ENCODE results near the gene CACNA1I. TPM values are rescaled to one million over a fixed set of nuclear protein-coding genes. Genes with fewer than 3 reads are reported as not detected.

CACNA1I gene
- polyA plus RNA-seq, 3 donors: 0.01 to 0.31 (median 0.04) TPM

DNA sequence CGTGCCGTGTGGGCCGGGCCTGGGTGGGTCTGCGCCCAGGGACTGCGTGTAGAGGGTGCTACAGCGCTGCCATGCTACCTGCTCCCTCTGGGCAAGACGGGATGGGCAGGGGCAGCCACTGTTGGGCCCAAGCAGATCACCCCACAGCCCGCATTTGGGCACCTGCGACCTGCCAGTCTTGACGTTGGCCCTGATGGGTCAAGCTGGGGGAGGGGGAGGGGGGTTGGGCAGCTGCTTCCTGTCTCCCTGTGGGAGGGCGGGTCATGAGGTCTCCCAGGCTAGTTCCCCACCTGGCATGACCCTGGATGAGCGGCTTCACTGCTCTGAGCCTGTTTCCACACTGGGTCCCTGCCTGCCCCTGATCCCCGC, 35.2 kb upstream of the CACNA1I start:
- no peak for DNase-seq (ENCODE audit: low read depth in 3 of 3, low spot score in 2 of 3)

- no peak for DNase-seq (ENCODE audit: low read depth in 3 of 3, low spot score in 2 of 3)
These were observed 34.6 kb upstream of the CACNA1I start for GRCh38 chr22:39535831-39536449.

- DNase-seq (ENCODE audit: low read depth in 3 of 3, low spot score in 2 of 3): no peak
These were observed 33.8 kb upstream of the CACNA1I start for GRCh38 chr22:39536711-39537110.

GRCh38 chr22:39537975-39538374, 32.6 kb upstream of the CACNA1I start:
- no peak for DNase-seq (ENCODE audit: low read depth in 3 of 3, low spot score in 2 of 3)

DNA sequence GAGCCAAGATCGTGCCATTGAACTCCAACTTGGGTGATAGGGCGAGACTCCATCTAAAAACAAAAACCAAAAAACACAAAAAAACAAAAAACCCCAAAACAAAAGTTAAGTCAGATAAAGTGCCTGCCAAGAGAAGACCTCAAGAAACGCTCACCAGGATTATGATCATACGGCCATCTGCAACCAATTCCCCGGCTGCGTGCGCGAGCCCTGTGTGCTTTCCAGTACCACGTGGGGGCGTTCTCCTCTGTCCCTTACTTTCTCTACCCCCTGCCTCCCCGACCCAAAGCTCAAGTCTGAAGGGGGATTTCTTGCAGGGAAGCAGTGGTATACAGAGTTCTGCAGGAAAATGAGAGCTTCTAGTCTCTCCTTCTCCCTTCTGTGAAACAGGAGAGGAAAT, 27.5 kb upstream of the CACNA1I start:
- no peak for DNase-seq (ENCODE audit: low read depth in 3 of 3, low spot score in 2 of 3)

DNA sequence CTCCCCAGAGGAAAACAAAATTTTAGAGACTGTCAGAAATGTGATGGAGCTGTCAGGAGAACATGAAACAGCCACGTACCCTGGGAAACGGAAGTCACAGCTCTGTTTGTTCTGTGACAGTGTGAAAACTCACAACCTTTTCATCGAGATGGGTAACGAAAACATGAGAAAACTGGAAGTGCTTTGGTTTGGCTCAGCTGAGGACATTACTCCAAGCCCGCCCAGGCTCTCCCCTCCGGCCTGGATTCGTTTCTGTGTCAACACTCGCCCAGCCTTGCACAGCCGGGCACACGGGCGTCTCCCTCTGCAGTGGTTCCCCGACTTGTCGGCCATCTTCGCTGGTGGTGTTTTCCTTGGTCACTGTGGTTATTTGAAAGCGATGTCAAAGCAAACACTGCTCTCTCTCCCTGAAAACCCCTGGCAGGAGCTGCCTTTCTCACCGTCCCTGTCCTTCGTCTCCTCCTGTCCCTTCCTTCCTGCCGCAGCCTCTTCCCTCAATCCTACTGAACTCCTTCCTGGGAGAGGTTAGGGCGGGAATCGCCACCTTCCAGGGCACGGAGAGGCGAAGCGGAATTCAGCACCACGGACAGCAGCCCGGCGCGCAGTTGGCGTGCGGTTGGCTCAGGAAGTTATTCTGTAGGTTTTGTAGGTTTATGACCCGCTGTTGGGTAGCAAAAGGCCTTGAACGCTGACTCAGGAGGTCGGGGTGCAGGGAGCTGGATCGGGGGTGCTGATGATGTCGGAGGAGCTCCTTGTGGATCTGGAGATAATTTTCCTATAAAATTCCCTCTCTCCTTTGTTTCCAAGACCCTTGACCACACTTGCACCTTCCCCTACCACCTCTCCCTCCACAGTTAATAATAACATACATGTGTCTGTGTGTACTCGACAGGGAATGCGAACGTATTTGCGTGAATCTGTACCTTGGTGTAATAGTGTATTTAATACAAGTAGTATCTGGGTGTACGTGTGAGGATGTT, 24.9 kb upstream of the CACNA1I start:
- peak in 1 of 3 donors; percentile 65 for DNase-seq (ENCODE audit: low read depth in 3 of 3, low spot score in 2 of 3)

DNA sequence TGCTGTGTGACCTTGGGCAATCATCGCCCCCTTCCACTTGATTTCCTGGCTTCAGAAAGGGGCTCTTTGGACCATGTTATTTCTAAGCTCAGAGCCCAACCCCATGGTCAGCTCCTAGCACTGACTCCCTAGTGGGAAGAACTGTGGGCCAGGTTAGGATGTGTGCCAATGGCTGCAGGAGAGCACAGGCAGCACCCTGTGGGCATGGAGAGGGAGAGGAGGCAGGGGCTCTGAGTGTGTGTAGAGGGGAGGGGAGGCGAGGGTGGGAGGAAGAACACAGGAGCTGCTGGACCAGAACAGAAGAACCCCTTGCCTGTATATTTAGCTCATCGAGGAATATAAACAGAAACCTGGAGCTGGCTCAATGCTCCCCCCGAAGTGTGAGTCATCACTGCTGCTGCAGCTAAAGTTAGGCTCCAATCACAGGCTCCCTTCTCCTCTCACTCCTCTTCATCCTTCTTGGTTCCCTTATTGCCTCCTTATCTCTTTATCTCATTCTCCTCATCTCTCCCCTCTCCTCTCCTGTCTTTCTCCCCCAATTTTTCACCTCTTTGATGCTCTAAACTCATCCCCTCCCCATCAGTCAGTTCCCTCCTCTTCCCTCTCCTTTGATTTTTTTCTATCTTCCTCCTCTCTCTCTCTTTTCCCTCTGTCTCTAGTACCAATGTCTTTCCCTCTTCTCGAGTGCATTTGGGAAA, 23.5 kb upstream of the CACNA1I start:
- no peak for DNase-seq (ENCODE audit: low read depth in 3 of 3, low spot score in 2 of 3)

- no peak for DNase-seq (ENCODE audit: low read depth in 3 of 3, low spot score in 2 of 3)
These were observed 23.0 kb upstream of the CACNA1I start for GRCh38 chr22:39547587-39547947.

- DNase-seq (ENCODE audit: low read depth in 3 of 3, low spot score in 2 of 3): no peak
These were observed 17.1 kb upstream of the CACNA1I start for GRCh38 chr22:39553429-39553828.

DNA sequence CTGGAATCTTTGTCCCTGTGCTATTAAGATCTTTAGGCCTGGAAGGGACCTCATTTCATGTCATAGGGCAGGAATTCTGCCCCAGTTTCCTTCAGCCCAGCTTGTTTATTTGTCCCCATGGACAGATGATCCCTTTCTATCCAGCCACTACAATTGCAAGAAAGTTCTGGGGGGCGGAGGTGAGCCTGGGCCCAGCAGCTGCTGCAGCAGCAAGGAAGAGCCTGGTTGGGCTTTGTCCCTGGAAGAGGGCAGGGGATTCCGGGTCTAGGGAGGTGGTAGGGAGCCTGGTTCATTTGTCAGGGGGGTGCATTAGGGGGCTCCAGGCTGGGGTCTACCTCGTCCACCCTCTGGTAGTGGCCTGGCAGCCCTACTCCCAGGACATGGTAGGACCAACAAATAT, 16.4 kb upstream of the CACNA1I start:
- DNase-seq (ENCODE audit: low read depth in 3 of 3, low spot score in 2 of 3): no peak

- DNase-seq (ENCODE audit: low read depth in 3 of 3, low spot score in 2 of 3): no peak
These were observed 13.3 kb upstream of the CACNA1I start for GRCh38 chr22:39556970-39557841.

- DNase-seq (ENCODE audit: low read depth in 3 of 3, low spot score in 2 of 3): no peak
These were observed 12.3 kb upstream of the CACNA1I start for GRCh38 chr22:39558254-39558727.

- DNase-seq (ENCODE audit: low read depth in 3 of 3, low spot score in 2 of 3): no peak
These were observed 11.6 kb upstream of the CACNA1I start for GRCh38 chr22:39558950-39559349.

- no peak for DNase-seq (ENCODE audit: low read depth in 3 of 3, low spot score in 2 of 3)
These were observed 11.0 kb upstream of the CACNA1I start for GRCh38 chr22:39559456-39560105.

GRCh38 chr22:39560127-39560526, 10.4 kb upstream of the CACNA1I start:
- no peak for DNase-seq (ENCODE audit: low read depth in 3 of 3, low spot score in 2 of 3)

- DNase-seq (ENCODE audit: low read depth in 3 of 3, low spot score in 2 of 3): no peak
These were observed 7.6 kb upstream of the CACNA1I start for GRCh38 chr22:39562839-39563489.

DNA sequence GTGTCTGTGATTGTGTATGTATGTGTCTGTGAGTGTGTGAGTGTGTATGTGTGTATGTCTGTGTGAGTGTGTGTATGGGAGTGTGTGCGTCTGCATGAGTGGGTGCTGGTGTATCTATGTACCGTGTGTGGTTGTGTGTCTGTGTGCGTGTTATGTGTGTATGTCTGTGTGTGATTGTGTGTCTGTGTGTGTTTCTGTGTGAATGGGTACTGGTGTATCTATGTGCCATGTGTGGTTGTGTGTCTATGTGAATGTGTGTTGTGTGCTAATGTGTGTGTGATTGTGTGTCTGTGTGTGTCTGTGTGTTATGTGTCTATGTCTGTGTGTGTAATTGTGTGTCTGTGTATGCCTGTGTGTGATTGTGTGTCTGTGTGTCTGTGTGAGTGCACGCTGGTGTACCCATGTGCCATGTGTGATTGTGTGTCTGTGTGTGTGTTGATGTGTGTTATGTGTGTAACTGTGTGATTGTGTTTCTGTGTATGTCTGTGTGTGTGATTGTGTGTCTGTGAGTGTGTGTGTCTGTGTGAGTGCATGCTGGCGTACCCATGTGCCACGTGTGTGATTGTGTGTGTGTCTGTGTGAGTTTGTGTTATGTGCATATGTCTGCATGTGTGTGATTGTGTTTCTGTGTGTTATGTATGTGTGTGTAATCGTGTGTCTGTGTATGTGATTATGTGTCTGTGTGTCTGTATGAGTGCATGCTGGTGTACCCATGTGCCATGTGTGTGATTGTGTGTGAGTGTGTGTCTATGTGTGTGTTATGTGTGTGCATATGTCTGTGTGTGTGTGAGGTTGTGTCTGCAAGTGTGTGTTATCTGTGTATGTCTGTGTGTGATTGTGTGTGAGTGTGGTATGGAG, 6.8 kb upstream of the CACNA1I start:
- DNase-seq (ENCODE audit: low read depth in 3 of 3, low spot score in 2 of 3): no peak

DNA sequence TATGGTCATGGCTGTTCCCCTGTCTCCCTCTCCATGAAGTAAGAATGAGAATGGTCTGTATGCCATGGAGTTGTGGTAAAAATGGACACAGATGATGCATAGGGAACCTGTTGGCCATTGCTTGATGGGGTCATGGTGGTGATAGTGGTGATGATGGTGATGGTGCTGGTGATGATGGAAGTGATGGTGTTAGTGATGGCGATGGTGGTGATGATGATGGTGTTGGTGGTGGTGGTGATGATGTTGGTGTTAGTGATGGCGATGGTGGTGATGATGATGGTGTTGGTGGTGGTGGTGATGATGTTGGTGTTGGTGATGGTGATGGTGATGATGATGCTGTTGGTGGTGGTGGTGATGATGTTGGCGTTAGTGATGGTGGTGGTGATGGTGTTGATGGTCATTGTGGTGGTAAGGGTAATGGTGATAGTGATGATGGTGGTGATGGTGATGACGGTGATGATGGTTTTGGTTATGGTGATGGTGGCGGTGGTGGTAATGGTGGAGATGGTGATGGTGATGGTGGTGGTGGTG, 5.1 kb upstream of the CACNA1I start:
- no peak for DNase-seq (ENCODE audit: low read depth in 3 of 3, low spot score in 2 of 3)
